T1000 (cell line): ENCODE measurements around the gene CCDC106.

Experiments
- DNase-seq: peaks from one replicate; lab custom pipeline; 2025; ENCODE audit warnings: mixed read lengths; lab: John Stamatoyannopoulos, UW

Gene CCDC106

GRCh38 chr19:55683449-55684261, 35.6 kb downstream of the CCDC106 start:
- no peak for DNase-seq

GRCh38 chr19:55684946-55685681, 37.1 kb downstream of the CCDC106 start:
- no peak for DNase-seq

GRCh38 chr19:55685776-55686175, 37.8 kb downstream of the CCDC106 start:
- no peak for DNase-seq

- no peak for DNase-seq
Measured at GRCh38 chr19:55686311-55687050, 38.5 kb downstream of the CCDC106 start.

GRCh38 chr19:55687281-55688201, 39.5 kb downstream of the CCDC106 start:
- DNase-seq: no peak

GRCh38 chr19:55688422-55689218, 40.6 kb downstream of the CCDC106 start:
- no peak for DNase-seq

GRCh38 chr19:55689411-55690108, 41.5 kb downstream of the CCDC106 start:
- DNase-seq: no peak

- DNase-seq: no peak
Measured at GRCh38 chr19:55690109-55690768, 42.2 kb downstream of the CCDC106 start.

GRCh38 chr19:55690769-55691545, 42.9 kb downstream of the CCDC106 start:
- DNase-seq: no peak

- no peak for DNase-seq
Measured at GRCh38 chr19:55691561-55692481, 43.8 kb downstream of the CCDC106 start.

GRCh38 chr19:55692681-55693081, 44.7 kb downstream of the CCDC106 start:
- no peak for DNase-seq

GRCh38 chr19:55693336-55693974, 45.4 kb downstream of the CCDC106 start:
- DNase-seq: no peak

- no peak for DNase-seq
Measured at GRCh38 chr19:55694241-55694655, 46.2 kb downstream of the CCDC106 start.

- no peak for DNase-seq
Measured at GRCh38 chr19:55694656-55695491, 46.9 kb downstream of the CCDC106 start.

GRCh38 chr19:55695511-55696290, 47.7 kb downstream of the CCDC106 start:
- no peak for DNase-seq
